Melanocyte of skin (primary cell): ENCODE data around the gene UBP1. TPM values are rescaled to one million over a fixed set of nuclear protein-coding genes. Genes with fewer than 3 reads are reported as not detected.

Experiments
- small RNA-seq, 2 donors: library from RNA; depleted of rRNA; stranded (forward); fragments of <200 nt; gene quantifications; one replicate each; pipeline ENCODE3, GENCODE V24; 2012
- total RNA-seq, 2 donors: library from RNA; depleted of rRNA; stranded (reverse); fragments of >200 nt; gene quantifications; 2 replicates each; pipeline ENCODE4 v1.2.3, GENCODE V29; 2012

UBP1 gene
- 10 to 100 TPM; 55.4 to 75.6 TPM for total RNA-seq

GRCh38 chr3:33440328-33441224, at the start of gene UBP1:
Gene UBP1 (minus strand): TSS chr3:33440405. CDS start chr3:33439848, 557 bp downstream.

Small RNA genes lying within 50 kb of the gene (small RNA-seq; reads per million reads assigned to genes)
- 0 reads per million in 2 donors for gene RNU7-110P

Other genes with a start within 250 kb of the UBP1 start
- 10 to 100 TPM; 11.7 to 15.1 TPM for gene SUSD5, start 221.6 kb downstream of the UBP1 start, total RNA-seq
- 10 to 100 TPM; 14.3 to 20.3 TPM for gene FBXL2, start 163.0 kb downstream of the UBP1 start, total RNA-seq